SK-N-SH (cell line): ENCODE results near the gene TMEM143. TPM values are rescaled to one million over a fixed set of nuclear protein-coding genes. Genes with fewer than 3 reads are reported as not detected.

Experiments used
- CTCF ChIA-PET: fragments of 300-600, 350-600 bp; formaldehyde crosslinking; extraction: SDS; loops from one replicate; lab custom pipeline; 2021; lab: Yijun Ruan, JAX
- POLR2A ChIA-PET: fragments of 350-600 bp; sonication (Branson Sonifier 250); formaldehyde crosslinking; extraction: SDS; loops from one replicate; lab custom pipeline; 2020; ENCODE audit warnings: antibody characterized with exemption, inconsistent platforms; lab: Yijun Ruan, JAX
- DNase-seq: peaks from one replicate; pipeline ENCODE4 v3.0.0; 2012
- H2AFZ ChIP-seq: fragments of 200-600 bp; sonication (generic); 2 replicates; pipeline ENCODE4 v1.8.1; 2016; ENCODE audit warnings: antibody characterized with exemption, mild to moderate bottlenecking, low read depth
- H3F3A ChIP-seq: fragments of 200-600 bp; sonication (generic); replicated peaks from 2 replicates; pipeline ENCODE3; 2016; ENCODE audit warnings: antibody characterized with exemption, mild to moderate bottlenecking; ENCODE audit not compliant: insufficient read depth
- H3K27ac ChIP-seq, 2 experiments: fragments of 200-500 bp in 1 of 2; fragments of 200-600 bp in 1 of 2; sonication (Bioruptor generic) in 1 of 2; sonication (generic), shearing (Covaris generic) in 1 of 2; 2 replicates each; pipeline versions ENCODE4 v1.5.1 to v1.6.1; 2014 to 2016; ENCODE audit warnings: low read depth in 2 of 2, inconsistent platforms in 1 of 2, low read length in 1 of 2, mild to moderate bottlenecking in 1 of 2, mixed read lengths in 1 of 2
- H3K27me3 ChIP-seq: fragments of 200-600 bp; sonication (generic), shearing (Covaris generic); 2 replicates; pipeline ENCODE4 v1.6.1; 2016; ENCODE audit warnings: mixed run types; ENCODE audit not compliant: insufficient read depth
- H3K36me3 ChIP-seq, 2 experiments: fragments of 200-500 bp in 1 of 2; fragments of 200-600 bp in 1 of 2; sonication (Bioruptor generic) in 1 of 2; sonication (generic) in 1 of 2; replicated peaks in 1 of 2; 2 replicates each; pipeline versions ENCODE3 to v1.5.1; 2014 to 2016; ENCODE audit warnings: low read length in 1 of 2, mild to moderate bottlenecking in 1 of 2; ENCODE audit not compliant: insufficient read depth in 2 of 2, control insufficient read depth in 1 of 2
- H3K4me1 ChIP-seq, 2 experiments: fragments of 200-500 bp in 1 of 2; fragments of 200-600 bp in 1 of 2; sonication (Bioruptor generic) in 1 of 2; sonication (generic), shearing (Covaris generic) in 1 of 2; 2 replicates each; pipeline versions ENCODE4 v1.5.1 to v1.6.1; 2014 to 2016; ENCODE audit warnings: low read depth in 1 of 2, low read length in 1 of 2, mixed run types in 1 of 2; ENCODE audit not compliant: insufficient read depth in 2 of 2, control insufficient read depth in 1 of 2
- H3K4me2 ChIP-seq: fragments of 200-600 bp; sonication (generic), shearing (Covaris generic); 2 replicates; pipeline ENCODE4 v1.6.1; 2017; ENCODE audit warnings: mixed run types
- H3K4me3 ChIP-seq, 2 experiments: fragments of 200-500 bp in 1 of 2; fragments of 200-600 bp in 1 of 2; sonication (Bioruptor generic) in 1 of 2; sonication (generic), shearing (Covaris generic) in 1 of 2; 2 replicates each; pipeline versions ENCODE4 v1.5.1 to v1.8.1; 2014 to 2016; ENCODE audit warnings: low read depth in 2 of 2, inconsistent platforms in 1 of 2, low read length in 1 of 2, mild to moderate bottlenecking in 1 of 2, mixed read lengths in 1 of 2, moderate library complexity in 1 of 2
- H3K79me2 ChIP-seq: fragments of 200-600 bp; sonication (generic); 2 replicates; pipeline ENCODE4 v1.8.1; 2017; ENCODE audit warnings: mild to moderate bottlenecking; ENCODE audit not compliant: insufficient read depth
- H3K9ac ChIP-seq: fragments of 200-600 bp; sonication (generic); 2 replicates; pipeline ENCODE4 v1.6.1; 2017; ENCODE audit warnings: mixed run types
- H3K9me2 ChIP-seq: fragments of 200-600 bp; sonication (generic); 2 replicates; pipeline ENCODE4 v1.6.1; 2017; ENCODE audit warnings: mixed run types
- H3K9me3 ChIP-seq: fragments of 200-600 bp; sonication (generic); 2 replicates; pipeline ENCODE4 v1.6.1; 2017; ENCODE audit warnings: mixed run types, mild to moderate bottlenecking, moderate library complexity
- H4K20me1 ChIP-seq: fragments of 200-600 bp; sonication (generic); 2 replicates; pipeline ENCODE4 v1.6.1; 2017; ENCODE audit warnings: mild to moderate bottlenecking, mixed run types; ENCODE audit not compliant: insufficient read depth
- EP300 ChIP-seq, 2 experiments: IDR thresholded peaks; 2 replicates each; pipeline versions ENCODE4 v1.4.0 to v1.6.1; 2012; ENCODE audit warnings: borderline replicate concordance in 1 of 2, low read depth in 1 of 2, low read length in 1 of 2
- FOSL2 ChIP-seq: IDR thresholded peaks from 2 replicates; pipeline ENCODE4 v1.4.0; 2012; ENCODE audit warnings: low read depth, mild to moderate bottlenecking, moderate library complexity, borderline replicate concordance
- FOXJ3 ChIP-seq: sonication (generic); formaldehyde crosslinking; IDR thresholded peaks from 2 replicates; pipeline ENCODE4 v1.5.1; 2020; ENCODE audit warnings: mild to moderate bottlenecking, missing genetic modification reagents
- NFIC ChIP-seq: IDR thresholded peaks from 2 replicates; pipeline ENCODE4 v1.4.0; 2012; ENCODE audit warnings: borderline replicate concordance
- POLR2AphosphoS5 ChIP-seq: IDR thresholded peaks from 2 replicates; pipeline ENCODE4 v1.6.1; 2012; ENCODE audit warnings: low read depth, low read length
- RAD21 ChIP-seq: IDR thresholded peaks from 2 replicates; pipeline ENCODE4 v1.6.1; 2012; ENCODE audit warnings: mild to moderate bottlenecking, low read length
- RCOR1 ChIP-seq: fragments of 150-350 bp; IDR thresholded peaks from 2 replicates; pipeline ENCODE4 v1.6.1; 2017; ENCODE audit warnings: antibody characterized with exemption, low read length
- SMC3 ChIP-seq: IDR thresholded peaks from 2 replicates; pipeline ENCODE4 v1.6.1; 2012; ENCODE audit warnings: low read depth, low read length, improper control_type of control experiment
- TAF1 ChIP-seq: IDR thresholded peaks from 2 replicates; pipeline ENCODE4 v1.6.1; 2012; ENCODE audit warnings: low read depth, mild to moderate bottlenecking, low read length, moderate library complexity, borderline replicate concordance
- YY1 ChIP-seq: IDR thresholded peaks from 2 replicates; pipeline ENCODE4 v1.4.0; 2012; ENCODE audit warnings: low read depth, mild to moderate bottlenecking
- WGBS: methylation state at CpG from one replicate; pipeline ENCODE4 v1.1.6; 2017; ENCODE audit warnings: low lambda C conversion rate; 5-methylcytosine and 5-hydroxymethylcytosine counted together
- polyA plus RNA-seq, 3 experiments: library from polyadenylated mRNA; depleted of rRNA; stranded (reverse); fragments of >200 nt; gene quantifications; 2 replicates each; pipeline ENCODE4 v1.2.3, GENCODE V29; 2012
- TF ChIP-seq, protein P1 (sequence below): IDR thresholded peaks from 2 replicates; pipeline ENCODE4 v1.4.0; 2012; ENCODE audit warnings: low read depth
- TF ChIP-seq, protein P2 (sequence below): IDR thresholded peaks from 2 replicates; pipeline ENCODE4 v1.6.1; 2012; ENCODE audit warnings: mild to moderate bottlenecking, low read depth, low read length, moderate library complexity
- TF ChIP-seq, protein P3 (sequence below): IDR thresholded peaks from 2 replicates; pipeline ENCODE4 v1.4.0; 2012; ENCODE audit warnings: low read depth, borderline replicate concordance
- TF ChIP-seq, protein P4 (sequence below): IDR thresholded peaks from 2 replicates; pipeline ENCODE4; 2012

The TMEM143 gene
- polyA plus RNA-seq, 1 of the 3 experiments (the other 2 are of a cell fraction) = 21.9 TPM

DNA sequence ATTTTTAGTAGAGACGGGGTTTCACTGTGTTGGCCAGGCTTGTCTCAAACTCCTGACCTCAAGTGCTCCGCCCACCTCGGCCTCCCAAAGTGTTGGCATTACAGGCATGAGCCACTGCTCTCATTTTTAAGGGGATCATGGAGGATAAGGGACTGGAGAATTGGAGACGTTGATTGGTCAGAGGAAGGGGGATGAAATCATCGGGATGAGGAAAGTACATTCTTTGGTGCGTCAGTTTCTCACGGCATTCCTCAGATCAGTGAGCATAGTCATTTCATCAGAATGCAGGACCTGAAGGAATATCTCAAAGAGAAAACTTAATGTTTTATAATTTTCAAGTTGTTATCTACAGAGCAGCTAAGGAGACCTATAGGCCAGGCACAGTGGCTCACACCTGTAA is 79.8 kb downstream of the TMEM143 start:
- ChIA-PET CTCF (interaction anchor here (0.8 to 1.2 kb wide), 2 partner anchors 13 to 17 kb away, joined by 4 read pairs; no protein-coding TSS in a partner anchor), POLR2A (no interaction called here)
- H3K9ac ChIP-seq = no peak overlapping the region
- H3K4me1 ChIP-seq = no peaks in the 10 kb centered on the region
- no peaks in the 10 kb centered on the region for H3K9me2 ChIP-seq
- no peaks in the 10 kb centered on the region for H3K27me3 ChIP-seq
- H3K9me3 ChIP-seq = no peaks in the 10 kb centered on the region
- no peak overlapping the region for H3K4me3 ChIP-seq
- no peaks in the 10 kb centered on the region for H4K20me1 ChIP-seq
- 89% methylated on average over 7 of the region's 7 CpGs for WGBS
- peak overlapping the region in 1 of 2 experiments; percentile 49; a peak in 2 of 4 replicates for H3K27ac ChIP-seq
- no peak overlapping the region for H3K4me2 ChIP-seq
- no peak for DNase-seq
- no peaks in the 10 kb centered on the region for H3K79me2 ChIP-seq
- H2AFZ ChIP-seq = no peak overlapping the region
- TF ChIP-seq YY1 (no peak), SMC3 (no peak), FOXJ3 (CRISPR knock-in tag) (no peak), TAF1 (no peak), POLR2AphosphoS5 (no peak), FOSL2 (no peak), RCOR1 (no peak), RAD21 (no peak), EP300 (IDR thresholded peaks at IDR 0.05; ENCODE audit: borderline replicate concordance in 1 of 2, low read depth in 1 of 2, low read length in 1 of 2) (no peak), NFIC (no peak)
- TF ChIP-seq, protein P1, sequence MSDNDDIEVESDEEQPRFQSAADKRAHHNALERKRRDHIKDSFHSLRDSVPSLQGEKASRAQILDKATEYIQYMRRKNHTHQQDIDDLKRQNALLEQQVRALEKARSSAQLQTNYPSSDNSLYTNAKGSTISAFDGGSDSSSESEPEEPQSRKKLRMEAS = no peak
- TF ChIP-seq, protein P2, sequence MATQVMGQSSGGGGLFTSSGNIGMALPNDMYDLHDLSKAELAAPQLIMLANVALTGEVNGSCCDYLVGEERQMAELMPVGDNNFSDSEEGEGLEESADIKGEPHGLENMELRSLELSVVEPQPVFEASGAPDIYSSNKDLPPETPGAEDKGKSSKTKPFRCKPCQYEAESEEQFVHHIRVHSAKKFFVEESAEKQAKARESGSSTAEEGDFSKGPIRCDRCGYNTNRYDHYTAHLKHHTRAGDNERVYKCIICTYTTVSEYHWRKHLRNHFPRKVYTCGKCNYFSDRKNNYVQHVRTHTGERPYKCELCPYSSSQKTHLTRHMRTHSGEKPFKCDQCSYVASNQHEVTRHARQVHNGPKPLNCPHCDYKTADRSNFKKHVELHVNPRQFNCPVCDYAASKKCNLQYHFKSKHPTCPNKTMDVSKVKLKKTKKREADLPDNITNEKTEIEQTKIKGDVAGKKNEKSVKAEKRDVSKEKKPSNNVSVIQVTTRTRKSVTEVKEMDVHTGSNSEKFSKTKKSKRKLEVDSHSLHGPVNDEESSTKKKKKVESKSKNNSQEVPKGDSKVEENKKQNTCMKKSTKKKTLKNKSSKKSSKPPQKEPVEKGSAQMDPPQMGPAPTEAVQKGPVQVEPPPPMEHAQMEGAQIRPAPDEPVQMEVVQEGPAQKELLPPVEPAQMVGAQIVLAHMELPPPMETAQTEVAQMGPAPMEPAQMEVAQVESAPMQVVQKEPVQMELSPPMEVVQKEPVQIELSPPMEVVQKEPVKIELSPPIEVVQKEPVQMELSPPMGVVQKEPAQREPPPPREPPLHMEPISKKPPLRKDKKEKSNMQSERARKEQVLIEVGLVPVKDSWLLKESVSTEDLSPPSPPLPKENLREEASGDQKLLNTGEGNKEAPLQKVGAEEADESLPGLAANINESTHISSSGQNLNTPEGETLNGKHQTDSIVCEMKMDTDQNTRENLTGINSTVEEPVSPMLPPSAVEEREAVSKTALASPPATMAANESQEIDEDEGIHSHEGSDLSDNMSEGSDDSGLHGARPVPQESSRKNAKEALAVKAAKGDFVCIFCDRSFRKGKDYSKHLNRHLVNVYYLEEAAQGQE = no peak
- TF ChIP-seq, protein P3, sequence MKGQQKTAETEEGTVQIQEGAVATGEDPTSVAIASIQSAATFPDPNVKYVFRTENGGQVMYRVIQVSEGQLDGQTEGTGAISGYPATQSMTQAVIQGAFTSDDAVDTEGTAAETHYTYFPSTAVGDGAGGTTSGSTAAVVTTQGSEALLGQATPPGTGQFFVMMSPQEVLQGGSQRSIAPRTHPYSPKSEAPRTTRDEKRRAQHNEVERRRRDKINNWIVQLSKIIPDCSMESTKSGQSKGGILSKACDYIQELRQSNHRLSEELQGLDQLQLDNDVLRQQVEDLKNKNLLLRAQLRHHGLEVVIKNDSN = no peak
- TF ChIP-seq, protein P4, sequence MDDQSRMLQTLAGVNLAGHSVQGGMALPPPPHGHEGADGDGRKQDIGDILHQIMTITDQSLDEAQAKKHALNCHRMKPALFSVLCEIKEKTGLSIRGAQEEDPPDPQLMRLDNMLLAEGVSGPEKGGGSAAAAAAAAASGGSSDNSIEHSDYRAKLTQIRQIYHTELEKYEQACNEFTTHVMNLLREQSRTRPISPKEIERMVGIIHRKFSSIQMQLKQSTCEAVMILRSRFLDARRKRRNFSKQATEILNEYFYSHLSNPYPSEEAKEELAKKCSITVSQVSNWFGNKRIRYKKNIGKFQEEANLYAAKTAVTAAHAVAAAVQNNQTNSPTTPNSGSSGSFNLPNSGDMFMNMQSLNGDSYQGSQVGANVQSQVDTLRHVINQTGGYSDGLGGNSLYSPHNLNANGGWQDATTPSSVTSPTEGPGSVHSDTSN = no peak
- peaks cover 2 to 7% of the 10 kb centered on the region in 2 experiments for H3K36me3 ChIP-seq
- H3F3A ChIP-seq = peaks cover 5% of the 10 kb centered on the region

Other genes starting within 250 kb of the TMEM143 start
- gene LIG1, start 193.6 kb downstream of the TMEM143 start, polyA plus RNA-seq (2012; rRNA removed) = 39.6 and 53.0 TPM in 2 replicates
- gene ZSWIM9, start 193.3 kb downstream of the TMEM143 start, polyA plus RNA-seq (2012; rRNA removed) = 1.3 and 2.2 TPM in 2 replicates
- 16.4 and 21.7 TPM in 2 replicates for gene CARD8, start 108.0 kb downstream of the TMEM143 start, polyA plus RNA-seq (2012; rRNA removed)
- gene ZNF114, start 93.9 kb downstream of the TMEM143 start, polyA plus RNA-seq (2012; rRNA removed) = 0.47 and 0.61 TPM in 2 replicates
- gene EMP3, start 38.4 kb downstream of the TMEM143 start, polyA plus RNA-seq (2012; rRNA removed) = 263 and 277 TPM in 2 replicates
- 0.08 TPM in 1 of 2 replicates, not detected in the other for gene SYNGR4, start 427 bp upstream of the TMEM143 start, polyA plus RNA-seq (2012; rRNA removed)
- 119 and 138 TPM in 2 replicates for gene KDELR1, start 27.6 kb upstream of the TMEM143 start, polyA plus RNA-seq (2012; rRNA removed)
- gene GRIN2D, start 29.7 kb upstream of the TMEM143 start, polyA plus RNA-seq (2012; rRNA removed) = 0.54 and 0.92 TPM in 2 replicates
- 34.1 and 36.6 TPM in 2 replicates for gene GRWD1, start 82.0 kb upstream of the TMEM143 start, polyA plus RNA-seq (2012; rRNA removed)
- gene KCNJ14, start 91.6 kb upstream of the TMEM143 start, polyA plus RNA-seq (2012; rRNA removed) = 1.1 and 1.2 TPM in 2 replicates
- 69.5 and 77.6 TPM in 2 replicates for gene CYTH2, start 105.4 kb upstream of the TMEM143 start, polyA plus RNA-seq (2012; rRNA removed)
- 2.0 and 3.2 TPM in 2 replicates for gene LMTK3, start 147.9 kb upstream of the TMEM143 start, polyA plus RNA-seq (2012; rRNA removed)
- 0.86 and 0.92 TPM in 2 replicates for gene SULT2B1, start 188.2 kb upstream of the TMEM143 start, polyA plus RNA-seq (2012; rRNA removed)
- gene SPACA4, start 242.8 kb upstream of the TMEM143 start, polyA plus RNA-seq (2012; rRNA removed) = not detected in 2 replicates